ELF-1 (cell line): ENCODE measurements around the gene BCLAF1.
"Not testable (repeated sequence)": the region's sequence is repeated elsewhere in the genome, so short reads cannot be mapped to it uniquely, and the experiment has no call there.

Experiments used
- DNase-seq: peaks from one replicate; pipeline ENCODE4 v3.0.0-alpha.2; 2016; ENCODE audit warnings: low read depth, low spot score

BCLAF1 gene

GRCh38 chr6:136309729-136310311 lies 20.2 kb upstream of the BCLAF1 start:
- no peak for DNase-seq

- DNase-seq = no peak
These were observed 19.5 kb upstream of the BCLAF1 start for GRCh38 chr6:136309171-136309570.

GRCh38 chr6:136308469-136308868 lies 18.8 kb upstream of the BCLAF1 start:
- not testable (repeated sequence) for DNase-seq

- no peak for DNase-seq
These were observed 17.7 kb upstream of the BCLAF1 start for GRCh38 chr6:136307351-136307750.

GRCh38 chr6:136306466-136306865 lies 16.8 kb upstream of the BCLAF1 start:
- no peak for DNase-seq

GRCh38 chr6:136304410-136304809 lies 14.8 kb upstream of the BCLAF1 start:
- no peak for DNase-seq

GRCh38 chr6:136303516-136303915 lies 13.9 kb upstream of the BCLAF1 start:
- DNase-seq = no peak

GRCh38 chr6:136294621-136295020 lies 5.0 kb upstream of the BCLAF1 start:
- no peak for DNase-seq

- no peak for DNase-seq
These were observed 864 bp upstream of the BCLAF1 start for GRCh38 chr6:136290410-136291010.

- peak; percentile 96 for DNase-seq
These were observed 393 bp downstream of the BCLAF1 start for GRCh38 chr6:136289327-136289578.

GRCh38 chr6:136288566-136289326 lies 900 bp downstream of the BCLAF1 start:
- peak; percentile 86 for DNase-seq

GRCh38 chr6:136284909-136285308 lies 4.7 kb downstream of the BCLAF1 start:
- DNase-seq = no peak

- no peak for DNase-seq
These were observed 6.7 kb downstream of the BCLAF1 start for GRCh38 chr6:136282906-136283305.

- DNase-seq = no peak
These were observed 9.5 kb downstream of the BCLAF1 start for GRCh38 chr6:136280032-136280609.

- no peak for DNase-seq
These were observed 15.6 kb downstream of the BCLAF1 start for GRCh38 chr6:136274062-136274461.

GRCh38 chr6:136265101-136265500 lies 24.5 kb downstream of the BCLAF1 start:
- DNase-seq = no peak

- DNase-seq = no peak
These were observed 26.7 kb downstream of the BCLAF1 start for GRCh38 chr6:136262940-136263339.

GRCh38 chr6:136254851-136255466 lies 34.7 kb downstream of the BCLAF1 start:
- no peak for DNase-seq

- DNase-seq = no peak
These were observed 35.9 kb downstream of the BCLAF1 start for GRCh38 chr6:136253734-136254133.

GRCh38 chr6:136252441-136252840 lies 37.2 kb downstream of the BCLAF1 start:
- DNase-seq = no peak

GRCh38 chr6:136251394-136251793 lies 38.3 kb downstream of the BCLAF1 start:
- no peak for DNase-seq

- DNase-seq = no peak
These were observed 39.0 kb downstream of the BCLAF1 start for GRCh38 chr6:136250686-136251008.
